Measurements from ENCODE around the gene ZNF691. TPM values are rescaled to one million over a fixed set of nuclear protein-coding genes. Genes with fewer than 3 reads are reported as not detected.

ZNF691 gene
- total RNA-seq, 1 donor from 2014 or later: 7.7 TPM

DNA sequence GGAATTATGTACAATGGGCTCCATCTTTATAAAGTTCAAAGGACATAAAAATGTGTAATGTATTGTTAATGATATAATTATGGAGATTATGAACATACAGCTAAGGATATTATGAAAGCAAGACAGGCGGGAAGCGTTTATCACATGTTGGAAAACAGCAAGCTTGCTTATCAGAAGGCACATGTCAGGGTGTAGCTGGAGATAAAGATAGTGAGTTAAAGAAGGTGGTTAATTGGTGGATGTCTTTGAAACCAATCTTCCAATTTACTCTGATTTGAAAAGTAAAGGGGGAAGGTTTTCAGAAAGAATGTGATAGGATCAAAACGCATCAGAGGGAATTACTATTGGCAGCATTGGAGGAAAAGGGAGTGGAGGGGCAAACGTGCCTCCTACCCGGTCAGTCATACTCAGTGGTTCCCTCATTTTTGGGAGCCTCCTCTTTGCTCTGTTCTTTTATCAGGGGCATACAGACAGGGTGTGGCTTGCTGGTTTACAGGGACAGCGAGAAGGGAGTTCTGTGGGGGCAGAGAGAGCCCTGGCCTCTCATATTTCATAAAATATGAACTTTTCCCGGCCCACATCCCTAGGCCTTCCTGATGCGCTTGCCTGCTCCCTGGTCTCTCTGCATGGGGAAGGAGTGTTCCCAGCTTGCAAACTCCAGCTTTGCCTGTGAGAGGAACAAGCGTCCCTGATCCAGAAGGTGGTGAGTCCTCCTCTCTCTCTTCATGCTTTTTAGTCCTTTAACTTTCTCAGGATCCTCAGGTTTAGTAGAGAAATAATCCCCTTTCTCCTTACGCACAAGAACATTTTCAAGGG lies 21.2 kb upstream of the ZNF691 start:
- ATAC-seq: no peak
- DNase-seq (ENCODE audit: missing footprints): no peak
- intact Hi-C loops (cut with DNase I): no loop called here

- intact Hi-C loops (cut with DNase I): no loop called here
- no peak for ATAC-seq
- no peak for DNase-seq (ENCODE audit: missing footprints)
These were observed 15.8 kb upstream of the ZNF691 start for GRCh38 chr1:42830631-42831030.

- DNase-seq (ENCODE audit: missing footprints) (no peak), ATAC-seq (no peak)
- intact Hi-C loops (cut with DNase I): no loop called here
These were observed 15.1 kb upstream of the ZNF691 start for GRCh38 chr1:42831273-42831672.

DNA sequence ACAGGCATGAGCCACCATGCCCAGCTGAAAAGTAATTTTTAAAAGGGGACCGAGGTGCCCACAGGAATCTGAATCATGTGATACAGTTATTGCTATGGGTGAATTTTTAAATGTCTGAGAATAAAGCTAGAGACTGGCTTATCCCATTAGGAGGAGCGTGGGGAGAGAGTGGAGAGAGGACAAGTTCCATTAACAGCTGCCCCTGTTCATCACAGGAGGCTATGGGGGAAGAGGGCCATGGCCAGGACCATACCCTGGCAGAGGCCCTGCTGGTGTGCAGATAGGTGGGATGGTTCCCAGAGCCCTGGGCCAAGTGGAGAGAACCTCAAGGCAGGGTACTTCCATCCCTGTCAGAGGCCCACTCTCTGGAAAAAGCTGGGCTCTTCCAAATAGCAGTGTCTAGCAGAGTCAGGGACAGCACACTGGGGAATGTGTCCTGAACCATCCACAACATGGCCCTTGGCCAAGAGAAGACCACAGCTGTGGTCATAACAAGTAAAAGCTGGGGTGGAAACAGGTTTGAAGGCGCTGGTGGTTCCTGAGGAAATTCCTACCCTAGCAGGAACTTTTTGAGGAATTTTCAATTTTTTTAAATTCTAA lies 13.7 kb upstream of the ZNF691 start:
- intact Hi-C loops (cut with DNase I): no loop called here
- DNase-seq (ENCODE audit: missing footprints) (no peak), ATAC-seq (no peak)

DNA sequence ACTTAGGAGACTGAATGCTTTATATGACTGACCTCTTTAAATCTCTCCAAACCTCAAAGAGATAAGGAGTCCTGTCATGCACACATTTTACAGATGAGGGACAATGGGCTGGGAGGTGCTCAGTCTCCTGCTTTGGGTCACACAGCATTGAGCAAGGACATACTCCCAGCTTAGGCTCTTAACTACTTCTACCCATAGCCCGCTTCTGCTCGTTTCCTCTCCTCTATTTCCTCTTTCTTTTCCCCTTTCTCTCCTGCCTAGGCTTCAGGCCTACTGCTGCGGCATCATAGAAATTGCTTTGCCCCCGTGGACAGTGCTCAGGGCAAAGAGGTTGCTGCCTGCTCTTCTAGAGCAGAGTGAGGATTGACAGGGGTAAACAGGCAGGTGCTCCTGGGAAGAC lies 12.4 kb upstream of the ZNF691 start:
- no peak for DNase-seq (ENCODE audit: missing footprints)
- intact Hi-C loops (cut with DNase I): no loop called here
- no peak for ATAC-seq

DNA sequence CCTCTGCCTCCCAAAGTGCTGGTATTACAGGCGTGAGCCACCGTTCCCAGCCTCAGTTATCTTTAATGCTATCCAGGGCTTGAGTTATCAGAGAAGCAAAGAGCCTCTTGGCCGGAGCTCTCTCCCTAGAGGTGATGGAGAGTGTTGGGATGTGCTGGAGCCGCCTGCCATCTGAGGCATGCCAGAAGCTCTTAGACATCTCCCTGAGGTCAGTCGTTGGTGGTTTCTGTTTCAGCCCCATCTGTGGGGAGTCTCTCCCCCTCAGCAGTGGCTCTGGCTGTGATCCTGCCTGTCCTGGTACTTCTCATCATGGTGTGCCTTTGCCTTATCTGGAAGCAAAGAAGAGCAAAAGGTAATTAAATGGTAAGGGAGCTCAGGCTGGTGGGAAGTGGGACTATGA lies 11.6 kb upstream of the ZNF691 start:
- peak; percentile 16 for ATAC-seq
- DNase-seq (ENCODE audit: missing footprints): no peak
- intact Hi-C loops (cut with DNase I): no loop called here

- intact Hi-C loops (cut with DNase I): no loop called here
- DNase-seq (ENCODE audit: missing footprints) (no peak), ATAC-seq (no peak)
These were observed 11.0 kb upstream of the ZNF691 start for GRCh38 chr1:42835422-42835821.

DNA sequence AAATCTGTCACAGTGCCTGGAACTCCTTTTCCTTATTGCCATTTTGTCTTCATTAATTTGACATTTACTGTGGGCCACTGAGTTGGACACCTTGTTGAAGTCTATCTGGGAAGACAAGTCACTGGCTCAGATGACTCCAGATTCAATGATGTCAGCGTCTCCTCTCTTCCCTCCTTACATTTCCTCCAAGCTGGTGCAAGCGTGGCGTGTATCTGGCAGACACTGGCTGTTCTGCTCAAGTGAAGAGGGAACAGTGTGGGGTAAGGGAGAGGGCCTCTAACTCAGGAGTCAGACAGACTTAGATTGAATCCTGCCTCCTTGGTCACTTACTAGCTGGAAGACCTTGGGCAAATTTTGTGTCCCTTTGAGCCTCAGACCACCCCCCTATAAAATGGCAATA lies 8.7 kb upstream of the ZNF691 start:
- intact Hi-C loops (cut with DNase I): no loop called here
- no peak for DNase-seq (ENCODE audit: missing footprints)
- ATAC-seq: no peak

GRCh38 chr1:42838482-42839190 lies 7.8 kb upstream of the ZNF691 start:
- ATAC-seq (no peak), DNase-seq (ENCODE audit: missing footprints) (no peak)
- intact Hi-C loops (cut with DNase I): no loop called here

- DNase-seq (ENCODE audit: missing footprints) (no peak), ATAC-seq (no peak)
- intact Hi-C loops (cut with DNase I): no loop called here
These were observed 5.4 kb upstream of the ZNF691 start for GRCh38 chr1:42841010-42841409.

DNA sequence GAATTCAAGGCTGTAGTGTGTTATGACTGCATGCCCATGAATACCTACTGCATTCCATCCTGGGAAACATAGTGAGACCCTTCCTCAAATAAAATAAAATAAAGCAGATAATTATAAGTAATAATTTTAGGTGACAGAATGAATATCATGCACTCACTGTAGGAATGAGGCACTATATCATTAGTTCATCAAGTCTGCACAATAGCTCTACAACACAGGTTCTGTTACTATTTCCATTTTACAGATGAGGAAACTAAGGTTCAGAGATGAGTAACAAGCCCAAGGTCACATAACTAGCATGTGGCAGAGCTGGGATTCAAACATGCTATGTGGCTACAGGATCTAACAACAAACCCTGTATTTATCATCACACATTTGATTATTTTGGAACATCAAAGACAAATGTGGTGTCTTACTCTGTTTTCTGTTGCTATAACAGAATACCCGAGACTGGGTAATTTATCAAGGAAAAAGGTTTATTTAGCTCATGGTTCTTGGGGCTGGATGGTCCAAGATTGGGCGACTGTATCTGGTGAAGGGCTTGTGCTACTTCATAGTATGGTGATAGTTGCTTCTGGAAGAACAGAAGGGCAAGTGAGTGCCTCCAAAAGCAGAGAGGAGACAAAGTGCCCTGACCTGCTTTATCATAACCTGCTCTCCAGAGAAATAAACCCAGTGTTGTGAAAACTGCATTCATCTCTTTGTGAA lies 4.8 kb upstream of the ZNF691 start:
- intact Hi-C loops (cut with DNase I): no loop called here
- ATAC-seq (no peak), DNase-seq (ENCODE audit: missing footprints) (no peak)

DNA sequence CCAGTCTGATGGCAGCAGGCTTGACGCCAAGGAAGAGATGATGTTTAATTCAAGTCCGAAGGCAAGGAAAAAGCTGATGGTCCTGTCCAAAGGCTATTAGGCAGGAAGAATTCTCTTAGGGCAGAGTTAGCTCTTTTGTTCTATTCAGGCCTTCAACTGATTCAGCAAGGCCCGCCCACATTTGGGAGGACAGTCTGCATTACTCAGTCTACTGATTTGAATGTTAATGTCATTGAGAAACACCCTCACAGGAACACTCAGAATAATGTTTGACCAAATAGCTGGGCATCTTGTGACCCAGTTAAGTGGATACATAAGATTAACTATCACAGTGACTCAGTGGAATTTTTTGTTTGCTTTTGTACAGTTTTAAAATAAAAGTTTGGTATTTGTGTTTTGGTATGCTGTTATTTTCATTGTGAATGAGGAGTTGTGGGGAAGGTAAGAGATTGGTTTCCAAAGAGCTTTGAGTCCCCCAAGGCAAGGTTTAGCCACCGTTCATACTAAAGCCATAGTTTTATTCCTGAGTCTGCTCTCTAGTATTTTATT lies 1.7 kb upstream of the ZNF691 start:
- DNase-seq (ENCODE audit: missing footprints): no peak
- intact Hi-C loops (cut with DNase I): no loop called here
- ATAC-seq: no peak

GRCh38 chr1:42845193-42845592 lies 1.2 kb upstream of the ZNF691 start:
- ATAC-seq (no peak), DNase-seq (ENCODE audit: missing footprints) (no peak)
- intact Hi-C loops (cut with DNase I): no loop called here

- intact Hi-C loops (cut with DNase I): no loop called here
- no peak for DNase-seq (ENCODE audit: missing footprints)
- ATAC-seq: peak; percentile 1
These were observed 552 bp upstream of the ZNF691 start for GRCh38 chr1:42845866-42846256.

DNA sequence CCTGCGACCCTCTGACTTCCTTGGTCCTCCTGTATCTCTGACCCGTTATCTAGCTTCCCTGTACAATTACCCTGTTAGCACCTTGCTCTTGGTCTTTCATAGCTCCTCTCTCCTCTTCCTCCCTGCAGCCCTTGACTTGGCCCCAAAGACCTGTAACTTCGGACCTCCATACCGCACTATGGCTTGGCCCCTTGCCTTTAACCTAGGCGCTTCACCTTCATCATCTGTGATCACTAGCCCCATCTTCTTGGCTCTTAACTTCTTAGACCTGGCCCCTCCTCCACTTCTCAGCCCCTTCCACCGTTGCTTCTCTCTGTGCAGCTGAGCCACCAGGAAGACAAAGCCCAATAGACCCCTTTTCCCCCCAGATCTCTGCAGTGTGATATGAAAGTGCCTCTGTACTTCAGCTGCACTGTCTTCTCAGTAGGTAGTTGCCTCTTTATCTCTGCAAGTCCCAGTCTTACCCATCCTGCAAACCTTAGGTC lies 740 bp downstream of the ZNF691 start:
- ATAC-seq: peak; percentile 0
- intact Hi-C loops (cut with DNase I): no loop called here
- no peak for DNase-seq (ENCODE audit: missing footprints)

- DNase-seq (ENCODE audit: missing footprints) (no peak), ATAC-seq (no peak)
- intact Hi-C loops (cut with DNase I): no loop called here
These were observed 1.5 kb downstream of the ZNF691 start for GRCh38 chr1:42847721-42848460.

DNA sequence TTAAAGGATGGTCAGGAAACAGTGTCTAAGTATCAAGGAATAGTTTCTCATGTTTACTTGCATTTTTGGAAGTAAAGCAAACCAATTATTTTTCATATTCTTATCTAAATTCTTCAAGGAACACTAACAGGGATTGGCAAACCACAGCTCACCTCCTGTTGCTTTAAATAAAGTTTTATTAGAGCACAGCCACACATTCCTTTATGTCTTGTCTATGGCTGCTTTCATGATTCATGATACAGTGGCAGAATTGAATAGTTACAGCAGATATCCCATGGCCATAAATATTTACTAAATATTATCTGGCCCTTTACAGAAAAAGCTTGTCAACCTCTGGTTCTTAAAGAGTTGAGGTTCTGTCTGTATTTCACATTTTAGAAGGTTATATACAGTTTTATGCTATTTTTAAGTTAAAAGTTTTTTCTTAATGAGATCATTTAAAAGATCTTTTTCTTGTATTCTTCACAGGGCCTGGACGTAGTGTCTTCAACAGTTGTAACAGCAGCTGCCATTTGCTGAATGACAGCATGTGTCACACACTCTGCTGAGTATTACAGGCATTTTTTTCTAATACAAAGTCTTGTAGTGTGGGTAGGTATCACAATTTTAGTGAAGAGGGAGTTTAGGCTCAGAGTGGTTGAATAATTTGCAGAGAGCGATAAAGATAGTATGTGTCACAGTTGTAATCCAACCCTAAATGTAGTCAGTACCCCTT lies 2.6 kb downstream of the ZNF691 start:
- DNase-seq (ENCODE audit: missing footprints) (no peak), ATAC-seq (no peak)
- intact Hi-C loops (cut with DNase I): no loop called here

DNA sequence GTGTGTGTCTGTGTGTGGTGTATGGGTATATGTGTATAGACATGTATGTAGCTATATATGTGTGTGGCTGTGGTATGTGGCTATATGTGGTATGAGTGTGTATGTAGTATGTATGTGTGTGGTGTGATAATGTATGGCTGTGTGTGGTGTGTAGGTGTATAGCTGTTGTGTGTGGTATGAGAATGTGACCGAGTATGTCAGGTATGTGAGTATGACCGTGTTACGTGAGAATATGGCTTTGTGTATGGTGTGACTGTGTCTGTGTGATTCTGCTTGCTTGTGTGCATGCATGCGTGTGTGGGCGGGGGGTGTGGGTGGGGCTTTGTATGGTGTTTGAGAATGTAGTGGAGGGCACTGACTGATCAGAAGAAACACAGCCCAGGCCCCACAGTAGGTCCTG lies 3.5 kb downstream of the ZNF691 start:
- intact Hi-C loops (cut with DNase I): no loop called here
- ATAC-seq: no peak

More for the DNA sequence above, 3.5 kb downstream of the ZNF691 start:
- DNase-seq (ENCODE audit: missing footprints): no peak
